Omental fat pad (tissue), 4 donors: ENCODE results near the gene LDAF1. TPM values are rescaled to one million over a fixed set of nuclear protein-coding genes. Genes with fewer than 3 reads are reported as not detected.

ENCODE experiments used
- ATAC-seq: fragments of 150-250 bp; one replicate; pipeline ENCODE4 v1.9.1; 2016; ENCODE audit warnings: mild to moderate bottlenecking, moderate library complexity; ENCODE audit not compliant: low FRiP score
- DNase-seq: peaks from one replicate; pipeline ENCODE4 v3.0.0-alpha.2; 2019; ENCODE audit warnings: low spot score
- total RNA-seq, 4 donors: library from RNA; depleted of rRNA; stranded (reverse); fragments of >200 nt; gene quantifications; one replicate each; pipeline ENCODE4 v1.1.0, GENCODE V29; 2016
- TF ChIP-seq, protein P1 (sequence below), 3 donors: fragments of 450-650 bp; IDR thresholded peaks; one replicate each; pipeline ENCODE4 v1.5.1; 2016 to 2017; ENCODE audit warnings: antibody characterized with exemption in 3 of 3, mild to moderate bottlenecking in 3 of 3, moderate library complexity in 2 of 3

Gene LDAF1
- total RNA-seq, 4 donors from 2014 or later, result 22.6 to 60.4 (median 40.9) TPM

DNA sequence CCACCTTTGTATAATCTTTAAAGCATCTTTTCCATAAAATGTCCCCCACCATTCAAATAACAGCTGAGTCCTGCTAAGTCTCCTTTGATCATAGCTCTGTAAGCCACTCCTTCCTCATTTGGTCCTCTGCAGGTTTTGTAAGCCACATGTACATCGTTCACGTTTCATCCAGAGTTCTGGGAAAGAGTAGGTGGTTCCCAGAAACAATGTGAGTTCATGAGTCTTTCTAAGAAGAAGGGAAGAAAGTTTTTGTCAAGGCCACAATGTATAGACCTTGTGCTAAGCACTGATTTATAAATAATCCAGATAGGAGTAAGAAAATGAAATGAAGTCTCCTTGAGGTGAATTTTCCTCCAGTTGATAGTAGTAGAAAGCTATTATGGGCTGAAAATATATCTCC is 66.3 kb downstream of the LDAF1 start:
- no peak for ATAC-seq
- TF ChIP-seq, protein P1, sequence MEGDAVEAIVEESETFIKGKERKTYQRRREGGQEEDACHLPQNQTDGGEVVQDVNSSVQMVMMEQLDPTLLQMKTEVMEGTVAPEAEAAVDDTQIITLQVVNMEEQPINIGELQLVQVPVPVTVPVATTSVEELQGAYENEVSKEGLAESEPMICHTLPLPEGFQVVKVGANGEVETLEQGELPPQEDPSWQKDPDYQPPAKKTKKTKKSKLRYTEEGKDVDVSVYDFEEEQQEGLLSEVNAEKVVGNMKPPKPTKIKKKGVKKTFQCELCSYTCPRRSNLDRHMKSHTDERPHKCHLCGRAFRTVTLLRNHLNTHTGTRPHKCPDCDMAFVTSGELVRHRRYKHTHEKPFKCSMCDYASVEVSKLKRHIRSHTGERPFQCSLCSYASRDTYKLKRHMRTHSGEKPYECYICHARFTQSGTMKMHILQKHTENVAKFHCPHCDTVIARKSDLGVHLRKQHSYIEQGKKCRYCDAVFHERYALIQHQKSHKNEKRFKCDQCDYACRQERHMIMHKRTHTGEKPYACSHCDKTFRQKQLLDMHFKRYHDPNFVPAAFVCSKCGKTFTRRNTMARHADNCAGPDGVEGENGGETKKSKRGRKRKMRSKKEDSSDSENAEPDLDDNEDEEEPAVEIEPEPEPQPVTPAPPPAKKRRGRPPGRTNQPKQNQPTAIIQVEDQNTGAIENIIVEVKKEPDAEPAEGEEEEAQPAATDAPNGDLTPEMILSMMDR (IDR thresholded peaks at IDR 0.05), result no peak
- no peak for DNase-seq

DNA sequence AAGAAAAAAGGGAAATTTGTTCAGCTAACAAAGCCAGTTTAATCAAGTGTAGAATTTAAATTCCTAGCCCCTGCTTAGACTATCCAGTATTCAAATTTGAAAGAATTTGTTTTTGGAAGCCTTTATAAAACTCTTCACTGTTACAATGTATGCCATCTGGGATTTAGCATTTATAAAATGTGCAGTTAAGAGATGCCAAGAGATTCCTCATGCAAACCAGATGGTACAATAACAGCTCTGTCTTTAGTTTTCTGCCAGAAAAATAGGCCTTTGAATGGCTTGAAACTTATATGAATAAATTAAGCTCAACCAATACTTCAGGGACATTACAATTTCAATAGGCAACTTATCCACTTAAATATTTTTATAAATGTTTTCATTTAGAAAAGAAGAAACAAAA is 68.3 kb downstream of the LDAF1 start:
- ATAC-seq (no peak), DNase-seq (no peak)
- TF ChIP-seq, protein P1 (IDR thresholded peaks at IDR 0.05), result no peak

DNA sequence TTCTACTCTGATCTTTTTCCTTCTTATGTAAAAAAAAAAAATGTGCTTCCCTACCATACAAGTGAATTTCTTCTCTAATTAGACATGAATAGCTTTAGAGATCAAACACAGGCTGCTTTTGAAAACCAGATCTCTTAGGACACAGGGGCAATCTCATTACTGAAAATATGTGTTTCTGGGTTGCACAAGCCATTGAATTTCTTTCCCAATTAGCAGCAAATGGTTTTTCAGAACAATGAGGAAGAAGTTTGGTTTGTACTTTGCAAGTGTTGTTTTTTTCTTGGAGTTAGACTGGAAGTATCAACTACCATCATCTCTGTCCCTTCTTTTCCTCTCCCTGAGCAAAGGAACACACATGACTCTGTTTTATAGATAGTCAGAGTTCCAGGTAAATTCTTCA is 69.4 kb downstream of the LDAF1 start:
- TF ChIP-seq, protein P1 (IDR thresholded peaks at IDR 0.05), result no peak
- no peak for ATAC-seq
- DNase-seq, result no peak

DNA sequence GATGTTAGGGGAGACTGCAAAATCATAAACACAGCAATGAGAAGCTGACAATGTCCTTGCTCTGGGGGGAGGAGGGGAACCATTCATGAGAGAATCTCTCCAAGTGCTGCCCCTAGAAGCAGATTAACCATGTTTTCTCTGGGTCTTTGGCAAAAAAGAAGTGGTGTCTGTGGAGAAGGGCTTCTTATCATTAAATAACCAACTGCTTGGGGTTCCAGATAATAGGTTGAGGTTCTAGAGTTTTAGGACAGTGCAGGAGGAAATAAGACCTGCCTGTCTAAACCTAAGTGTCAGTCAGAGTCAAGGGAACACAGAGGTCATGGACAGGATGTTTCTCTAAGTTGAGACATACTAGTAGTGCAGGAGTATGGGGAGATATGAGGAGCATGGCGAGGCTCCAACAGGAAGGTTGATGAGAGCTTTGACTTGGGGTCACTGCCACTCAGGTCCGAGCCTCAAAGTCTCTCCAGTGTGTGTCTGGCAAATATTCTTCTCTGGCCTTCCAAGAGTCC is 69.9 kb downstream of the LDAF1 start:
- no peak for DNase-seq
- no peak for ATAC-seq

More for the DNA sequence above, 69.9 kb downstream of the LDAF1 start:
- TF ChIP-seq, protein P1 (IDR thresholded peaks at IDR 0.05), result no peak

Other genes with a start within 250 kb of the LDAF1 start
- gene DNAH3, start 7.8 kb upstream of the LDAF1 start, total RNA-seq, result under 1 TPM in 1 of 4 donors, not detected in 3; 0.12 TPM
- gene ZP2, start 52.9 kb downstream of the LDAF1 start, total RNA-seq, result not detected
- gene ANKS4B, start 75.0 kb downstream of the LDAF1 start, total RNA-seq, result not detected
- 1 to 10 TPM in 2 of 4 donors, not detected in 2; 1.2 to 1.4 TPM for gene CRYM, start 119.6 kb downstream of the LDAF1 start, total RNA-seq